CD4-positive, alpha-beta T cell treated with Interleukin-15 for 4 hours (primary cell): ENCODE results near the gene CYTH1.

Experiments used
- DNase-seq: peaks from one replicate; pipeline ENCODE4 v3.0.0-alpha.2; 2020; ENCODE audit warnings: low spot score

The CYTH1 gene

GRCh38 chr17:78645421-78646295, 136.4 kb downstream of the CYTH1 start:
- DNase-seq: peak; percentile 46

- no peak for DNase-seq
Measured at GRCh38 chr17:78644931-78645351, 137.1 kb downstream of the CYTH1 start.

- no peak for DNase-seq
Measured at GRCh38 chr17:78644224-78644623, 137.8 kb downstream of the CYTH1 start.

GRCh38 chr17:78643326-78643725, 138.7 kb downstream of the CYTH1 start:
- no peak for DNase-seq

GRCh38 chr17:78642707-78643106, 139.4 kb downstream of the CYTH1 start:
- no peak for DNase-seq

GRCh38 chr17:78641666-78642065, 140.4 kb downstream of the CYTH1 start:
- DNase-seq: no peak

- no peak for DNase-seq
Measured at GRCh38 chr17:78641243-78641642, 140.8 kb downstream of the CYTH1 start.

GRCh38 chr17:78640700-78641099, 141.4 kb downstream of the CYTH1 start:
- DNase-seq: no peak

- DNase-seq: no peak
Measured at GRCh38 chr17:78637643-78638420, 144.2 kb downstream of the CYTH1 start.

GRCh38 chr17:78637146-78637545, 144.9 kb downstream of the CYTH1 start:
- no peak for DNase-seq

- DNase-seq: no peak
Measured at GRCh38 chr17:78634154-78634553, 147.9 kb downstream of the CYTH1 start.

- no peak for DNase-seq
Measured at GRCh38 chr17:78629436-78629995, 152.6 kb downstream of the CYTH1 start.

GRCh38 chr17:78628547-78629435, 153.3 kb downstream of the CYTH1 start:
- no peak for DNase-seq

GRCh38 chr17:78624324-78625151, 157.5 kb downstream of the CYTH1 start:
- no peak for DNase-seq
